HG02938 (cell line): Measurements from ENCODE around the gene KHDC4.
A peak's percentile ranks its signal among the peaks of the same experiment; 100 is the strongest.

ENCODE experiments used
- ATAC-seq: cut with Tn5 transposase; IDR thresholded peaks from one replicate; pipeline ENCODE4 v1.9.1; 2021; ENCODE audit warnings: mild to moderate bottlenecking, moderate library complexity; ENCODE audit not compliant: unreplicated experiment

The KHDC4 gene

GRCh38 chr1:155934097-155934935, at the start of gene KHDC4:
Gene KHDC4 (minus strand): TSS chr1:155934413. CDS start chr1:155934373, 40 bp downstream.
- ATAC-seq: peak; percentile 91

- ATAC-seq: no peak
These were observed 49.2 kb upstream of the KHDC4 start for GRCh38 chr1:155983191-155984024.

- ATAC-seq: no peak
These were observed 47.9 kb upstream of the KHDC4 start for GRCh38 chr1:155982106-155982505.

- no peak for ATAC-seq
These were observed 47.3 kb upstream of the KHDC4 start for GRCh38 chr1:155981266-155982088.

DNA sequence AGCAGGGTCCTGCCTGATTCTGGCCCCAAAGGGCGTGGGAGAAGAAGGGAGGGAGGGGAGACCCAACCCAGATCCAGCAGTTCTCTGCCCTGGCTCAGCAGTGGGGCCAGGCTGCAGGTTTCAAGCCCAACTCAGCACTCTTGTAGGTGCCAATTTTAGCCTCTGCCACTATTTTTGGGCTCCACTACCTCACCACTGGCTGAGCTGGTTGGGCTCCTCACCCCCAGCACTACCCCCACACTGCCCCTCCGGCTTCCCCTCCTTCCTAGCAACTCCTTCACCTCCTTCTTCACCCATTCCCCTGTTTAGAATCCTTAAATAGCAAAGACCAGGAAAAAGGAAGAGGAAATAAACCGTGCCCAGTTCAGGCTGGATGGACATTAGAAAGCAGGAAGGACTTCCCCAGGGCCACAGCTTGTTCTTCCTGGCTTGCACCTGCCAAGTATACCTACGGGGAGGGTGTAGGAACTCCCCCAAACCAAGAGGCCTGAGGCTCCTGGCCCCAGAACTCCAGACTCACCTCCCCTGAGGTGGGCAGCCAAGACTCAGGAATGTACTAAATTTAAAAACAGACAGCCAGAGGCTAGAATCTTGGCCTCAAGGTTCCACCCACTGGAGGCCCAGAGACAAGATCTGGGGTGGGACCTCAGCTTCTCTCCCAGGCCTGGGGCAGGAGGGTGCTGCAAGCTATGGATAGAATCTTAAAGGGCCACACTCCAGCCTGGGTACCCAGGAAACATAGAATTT, 45.6 kb upstream of the KHDC4 start:
- ATAC-seq: no peak

GRCh38 chr1:155978973-155979429, 44.8 kb upstream of the KHDC4 start:
- no peak for ATAC-seq

GRCh38 chr1:155978325-155978972, 44.2 kb upstream of the KHDC4 start, which contains the start of gene ARHGEF2:
Gene ARHGEF2 (minus strand): TSS chr1:155978547. CDS start chr1:155978427, 120 bp downstream.
- ATAC-seq: no peak

DNA sequence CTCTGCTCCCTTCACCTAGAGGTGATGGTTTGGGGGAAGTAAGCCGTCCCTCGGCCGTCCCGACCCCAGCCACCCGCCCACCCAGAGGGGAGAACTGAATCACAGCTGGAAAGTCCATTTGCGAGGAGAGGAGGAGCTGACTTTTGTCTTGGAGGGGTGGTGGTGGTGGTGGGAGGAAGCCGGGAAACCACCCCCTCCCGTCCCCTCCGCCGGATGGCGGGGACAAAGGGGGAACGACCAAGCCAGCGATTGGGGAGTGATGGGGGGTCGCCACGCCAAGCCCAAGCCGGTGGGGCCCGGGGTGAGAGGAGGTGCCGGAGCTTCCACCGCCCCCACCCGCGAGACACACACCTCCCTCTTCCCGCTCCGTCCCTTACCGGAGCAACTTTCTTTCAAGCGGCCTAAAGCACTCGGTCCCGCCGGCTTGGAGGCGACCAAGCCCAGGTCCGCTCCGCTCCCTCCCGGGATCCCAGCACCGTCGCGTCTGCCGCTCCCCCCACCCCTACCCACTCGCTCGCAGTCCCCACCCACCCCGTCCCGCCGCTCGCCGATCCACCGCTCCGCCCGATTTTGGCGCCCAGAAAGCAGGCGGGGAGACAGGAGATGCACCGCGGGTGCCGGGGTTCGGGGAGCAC, 43.6 kb upstream of the KHDC4 start:
- ATAC-seq: no peak

DNA sequence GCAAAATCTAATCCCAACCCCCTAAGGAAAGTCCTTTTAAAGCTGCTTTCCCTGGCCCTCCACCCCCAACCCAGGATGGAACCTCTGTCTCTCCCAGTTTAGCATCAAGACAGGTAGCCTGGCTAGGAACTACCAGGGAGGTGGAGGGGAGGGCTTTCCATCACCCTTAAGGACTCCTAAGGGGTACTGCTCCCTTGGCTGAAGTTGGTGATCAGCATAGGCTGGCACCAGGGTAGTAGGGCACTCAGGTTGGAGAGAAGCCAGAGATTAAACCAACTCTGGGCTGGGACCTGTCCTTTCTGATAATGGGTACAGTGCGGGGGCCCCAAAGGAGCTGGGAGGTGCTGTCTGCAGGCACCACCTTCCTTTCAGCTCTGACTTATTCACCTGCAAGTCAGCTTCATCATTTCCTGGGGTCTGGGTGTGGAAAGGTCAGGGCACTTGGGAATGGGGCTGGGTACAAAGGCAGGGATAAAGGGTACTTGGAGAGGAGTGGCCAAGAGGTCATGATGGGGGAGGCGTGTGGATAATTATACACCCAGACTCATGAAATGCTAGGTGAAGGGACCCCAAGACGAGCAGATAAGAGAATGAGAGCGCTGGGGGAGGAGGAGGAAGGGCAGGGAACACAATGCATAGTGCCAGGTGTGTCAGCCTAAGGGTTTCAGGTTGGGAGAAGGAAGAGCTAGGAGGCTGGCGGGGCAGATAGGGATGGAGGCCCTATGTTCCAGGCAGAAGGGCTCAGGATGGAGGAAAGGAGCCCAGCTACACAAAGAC, 42.9 kb upstream of the KHDC4 start:
- no peak for ATAC-seq

GRCh38 chr1:155976062-155976912, 42.1 kb upstream of the KHDC4 start:
- ATAC-seq: no peak

GRCh38 chr1:155975375-155976061, 41.3 kb upstream of the KHDC4 start:
- ATAC-seq: no peak

GRCh38 chr1:155974208-155975115, 40.2 kb upstream of the KHDC4 start:
- no peak for ATAC-seq

GRCh38 chr1:155973723-155974122, 39.5 kb upstream of the KHDC4 start:
- no peak for ATAC-seq

- no peak for ATAC-seq
These were observed 37.9 kb upstream of the KHDC4 start for GRCh38 chr1:155971910-155972809.
